IMR-90 (cell line): ENCODE results near the gene FFAR3. TPM values are rescaled to one million over a fixed set of nuclear protein-coding genes. Genes with fewer than 3 reads are reported as not detected.
"Not testable (repeated sequence)": the region's sequence is repeated elsewhere in the genome, so short reads cannot be mapped to it uniquely, and the experiment has no call there.

Experiments
- ATAC-seq: fragments of 200-7000 bp; cut with Tn5 transposase; 2 replicates; pipeline ENCODE4 v1.9.1; 2020; ENCODE audit warnings: low read depth, mild to moderate bottlenecking, moderate library complexity
- BruUV-seq: library from RNA; stranded (reverse); fragments of 400-500 nt; replicated peaks from 2 replicates; lab custom pipeline; 2021; lab: Mats Ljungman, UMichigan
- CTCF ChIA-PET: fragments of 300-600 bp; formaldehyde crosslinking; extraction: SDS; loops from one replicate; lab custom pipeline; 2021; ENCODE audit warnings: antibody characterized with exemption; lab: Yijun Ruan, JAX
- POLR2A ChIA-PET: fragments of 300-600 bp; sonication (Branson Sonifier 250); formaldehyde crosslinking; loops from one replicate; lab custom pipeline; 2022; ENCODE audit warnings: antibody characterized with exemption; ENCODE audit not compliant: unreplicated experiment; lab: Charles Lee
- DNase-seq: peaks from one replicate; pipeline ENCODE4 v3.0.0; 2013
- H2AFZ ChIP-seq: replicated peaks from 2 replicates; pipeline ENCODE3; 2013; ENCODE audit warnings: low read length, mild to moderate bottlenecking; ENCODE audit not compliant: poor library complexity
- H2AK5ac ChIP-seq: 2 replicates; pipeline ENCODE4 v1.6.1; 2013; ENCODE audit warnings: low read depth, low read length, inconsistent platforms
- H2AK9ac ChIP-seq: replicated peaks from 2 replicates; pipeline ENCODE3; 2013; ENCODE audit warnings: mild to moderate bottlenecking, low read depth, low read length, moderate library complexity; ENCODE audit not compliant: poor library complexity
- H2BK120ac ChIP-seq: 2 replicates; pipeline ENCODE4 v1.6.1; 2013; ENCODE audit warnings: low read depth, low read length, inconsistent platforms
- H2BK15ac ChIP-seq: 3 replicates; pipeline ENCODE4 v1.6.1; 2013; ENCODE audit warnings: low read depth, low read length, inconsistent platforms
- H2BK20ac ChIP-seq: 2 replicates; pipeline ENCODE4 v1.6.1; 2013; ENCODE audit warnings: low read depth, mild to moderate bottlenecking, inconsistent platforms, low read length, moderate library complexity
- H2BK5ac ChIP-seq: 2 replicates; pipeline ENCODE4 v1.6.1; 2013; ENCODE audit warnings: mild to moderate bottlenecking, low read depth, low read length, inconsistent platforms; ENCODE audit not compliant: poor library complexity, severe bottlenecking
- H3K14ac ChIP-seq: replicated peaks from 2 replicates; pipeline ENCODE4 v1.6.1; 2013; ENCODE audit warnings: low read depth, low read length, inconsistent platforms
- H3K18ac ChIP-seq: 2 replicates; pipeline ENCODE4 v1.6.1; 2013; ENCODE audit warnings: low read depth, low read length, control low read depth
- H3K23ac ChIP-seq: 2 replicates; pipeline ENCODE4 v1.6.1; 2013; ENCODE audit warnings: low read depth, low read length, inconsistent platforms
- H3K27ac ChIP-seq: 2 replicates; pipeline ENCODE4 v1.5.1; 2013; ENCODE audit warnings: mild to moderate bottlenecking, control low read depth, low read length; ENCODE audit not compliant: insufficient read depth
- H3K27me3 ChIP-seq: 2 replicates; pipeline ENCODE4 v1.6.1; 2013; ENCODE audit warnings: low read length; ENCODE audit not compliant: control insufficient read depth, insufficient read depth
- H3K36me3 ChIP-seq: 2 replicates; pipeline ENCODE4 v1.6.1; 2013; ENCODE audit warnings: low read length, mixed read lengths; ENCODE audit not compliant: control insufficient read depth, insufficient read depth
- H3K4ac ChIP-seq: 2 replicates; pipeline ENCODE4 v1.6.1; 2013; ENCODE audit warnings: low read depth, low read length, inconsistent platforms
- H3K4me1 ChIP-seq: 2 replicates; pipeline ENCODE4 v1.6.1; 2013; ENCODE audit warnings: low read length, mixed read lengths; ENCODE audit not compliant: control insufficient read depth, insufficient read depth
- H3K4me2 ChIP-seq: 2 replicates; pipeline ENCODE4 v1.6.1; 2013; ENCODE audit warnings: low read depth, mild to moderate bottlenecking, control low read depth, low read length, moderate library complexity
- H3K4me3 ChIP-seq: 2 replicates; pipeline ENCODE4 v1.5.1; 2013; ENCODE audit warnings: low read depth, mild to moderate bottlenecking, control low read depth, low read length, moderate library complexity; ENCODE audit not compliant: insufficient read depth
- H3K56ac ChIP-seq: 2 replicates; pipeline ENCODE4 v1.6.1; 2013; ENCODE audit warnings: low read length, inconsistent platforms; ENCODE audit not compliant: insufficient read depth; ENCODE audit errors: extremely low read depth
- H3K79me1 ChIP-seq, 2 experiments: 2 replicates each; pipeline ENCODE4 v1.6.1; 2013; ENCODE audit warnings: low read length in 2 of 2, inconsistent platforms in 1 of 2, low read depth in 1 of 2
- H3K9ac ChIP-seq: 2 replicates; pipeline ENCODE4 v1.6.1; 2013; ENCODE audit warnings: low read depth, low read length, control low read depth
- H3K9me1 ChIP-seq: 2 replicates; pipeline ENCODE4 v1.6.1; 2013; ENCODE audit warnings: low read length, inconsistent platforms; ENCODE audit not compliant: insufficient read depth
- H3K9me3 ChIP-seq: 2 replicates; pipeline ENCODE4 v1.6.1; 2013; ENCODE audit warnings: low read length; ENCODE audit not compliant: control insufficient read depth, insufficient read depth
- H4K20me1 ChIP-seq: 2 replicates; pipeline ENCODE4 v1.6.1; 2013; ENCODE audit warnings: low read length, inconsistent platforms; ENCODE audit not compliant: insufficient read depth
- H4K5ac ChIP-seq: 2 replicates; pipeline ENCODE4 v1.6.1; 2013; ENCODE audit warnings: mild to moderate bottlenecking, low read depth, low read length, control low read depth
- H4K8ac ChIP-seq, 2 experiments: 2 replicates each; pipeline ENCODE4 v1.6.1; 2013; ENCODE audit warnings: low read depth in 2 of 2, low read length in 2 of 2, control low read depth in 1 of 2, inconsistent platforms in 1 of 2
- H4K91ac ChIP-seq: 2 replicates; pipeline ENCODE4 v1.6.1; 2013; ENCODE audit warnings: low read depth, low read length, inconsistent platforms; ENCODE audit not compliant: insufficient read depth
- WGBS, 2 experiments: methylation state at CpG; one replicate each; pipeline versions ENCODE4 v1.1.5 to v1.1.7; 2013; ENCODE audit warnings: missing lambda C conversion rate in 2 of 2; ENCODE audit not compliant: insufficient read length in 1 of 2; ENCODE audit errors: extremely low coverage in 2 of 2; 5-methylcytosine and 5-hydroxymethylcytosine counted together
- dilution Hi-C: fragments of 300-500 bp; cut with HindIII; formaldehyde crosslinking; loops from one replicate; pipeline ENCODE4 v1.14.3; 2018; ENCODE audit warnings: low sequenced_read_pairs; ENCODE audit not compliant: unreplicated experiment
- in situ Hi-C: fragments of 300-500 bp; cut with MboI; formaldehyde crosslinking; loops from 3 replicates; pipeline ENCODE4 v1.14.3; 2019; ENCODE audit warnings: low sequenced_read_pairs, inconsistent platforms, mixed read lengths
- intact Hi-C: fragments of 100-400 bp; cut with micrococcal nuclease; formaldehyde crosslinking; loops from 2 replicates; pipeline ENCODE4 v1.10.0; 2022
- polyA plus RNA-seq, 3 experiments: library from polyadenylated mRNA; depleted of rRNA; stranded (reverse); fragments of >200 nt; gene quantifications; 2 replicates each; pipeline ENCODE4 v1.2.3, GENCODE V29; 2012; ENCODE audit warnings: low replicate concordance in 1 of 3
- total RNA-seq: library from RNA; depleted of rRNA; stranded (reverse); fragments of >200 nt; gene quantifications from 2 replicates; pipeline ENCODE4 v1.2.3, GENCODE V29; 2012

Gene FFAR3
- total and polyA plus RNA-seq, 2 of the 4 experiments (the other 2 are of a cell fraction): not detected

- H3K23ac ChIP-seq, H4K8ac ChIP-seq, H2AK9ac ChIP-seq, CTCF ChIA-PET, H3K9me3 ChIP-seq, H3K4me2 ChIP-seq, DNase-seq, H3K18ac ChIP-seq, BruUV-seq, H4K5ac ChIP-seq, H2BK20ac ChIP-seq, H2BK120ac ChIP-seq, H3K27ac ChIP-seq, H3K27me3 ChIP-seq, H2BK15ac ChIP-seq, H3K4ac ChIP-seq, H3K79me1 ChIP-seq, dilution Hi-C loops, H3K4me1 ChIP-seq, H2AFZ ChIP-seq, POLR2A ChIA-PET, intact Hi-C loops, H3K56ac ChIP-seq, H4K91ac ChIP-seq, H3K14ac ChIP-seq, H2AK5ac ChIP-seq, H4K20me1 ChIP-seq, ATAC-seq, H3K9me1 ChIP-seq, H3K9ac ChIP-seq, in situ Hi-C loops, H3K4me3 ChIP-seq, H3K36me3 ChIP-seq, H2BK5ac ChIP-seq: not testable (repeated sequence)
- WGBS, 2 experiments: no CpG with 5 or more reads among the region's 5 CpGs
Observed at GRCh38 chr19:35360081-35360480, 1.8 kb downstream of the FFAR3 start.
